ENCODE results near the gene FXYD3. TPM values are rescaled to one million over a fixed set of nuclear protein-coding genes. Genes with fewer than 3 reads are reported as not detected.

The FXYD3 gene
- total and polyA plus RNA-seq, 2 donors (not counting 1 experiment from before 2014, with no cell fraction given), result not detected

DNA sequence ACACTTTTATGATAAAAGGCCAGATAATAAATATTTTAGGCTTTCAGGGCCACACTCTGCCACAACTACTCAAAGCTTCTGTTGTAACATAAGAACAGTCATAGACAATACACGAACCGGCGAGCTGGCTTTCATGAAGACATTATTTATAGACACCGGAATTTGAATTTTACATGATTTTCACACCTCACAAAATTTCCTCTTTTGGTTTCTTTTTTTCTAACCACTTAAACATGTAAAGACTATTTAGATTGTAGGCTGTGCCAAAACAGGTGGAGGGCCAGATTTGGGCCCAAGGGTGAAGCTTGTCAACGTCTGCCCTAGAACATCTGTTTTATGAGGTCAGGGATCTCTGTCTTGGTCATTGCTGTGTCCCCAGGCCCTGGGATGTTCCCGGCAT, 29.7 kb upstream of the FXYD3 start:
- Histone ChIP-seq H3K79me2 (ENCODE audit: control insufficient read depth, insufficient read depth, low read length) (no peaks in the 10 kb centered on the region), H3K9ac (ENCODE audit: insufficient read depth, low read length) (no peak overlapping the region), H4K20me1 (ENCODE audit: control insufficient read depth, extremely low read depth, insufficient read depth, low read length) (no peaks in the 10 kb centered on the region), H3K27me3 (ENCODE audit: control insufficient read depth, insufficient read depth, low read length) (no peaks in the 10 kb centered on the region), H3K27ac (ENCODE audit: insufficient read depth, low read length) (no peak overlapping the region), H3K4me1 (ENCODE audit: control insufficient read depth, extremely low read depth, insufficient read depth, low read length) (peaks cover 3% of the 10 kb centered on the region), H3K9me3 (ENCODE audit: control insufficient read depth, insufficient read depth, low read depth, low read length) (no peaks in the 10 kb centered on the region), H3K4me2 (ENCODE audit: extremely low read depth, insufficient read depth, low read length) (no peak overlapping the region), H3K36me3 (ENCODE audit: control insufficient read depth, insufficient read depth, low read length) (no peaks in the 10 kb centered on the region), H2AFZ (ENCODE audit: low read length) (no peak overlapping the region), H3K4me3 (replicated peaks in 1 of 4; ENCODE audit: control extremely low read depth in 1 of 4, insufficient read depth in 1 of 4, low read depth in 3 of 4, low read length in 4 of 4) (no peak overlapping the region)
- TF ChIP-seq CTCF (conservative IDR thresholded peaks at IDR 0.05 in 1 of 2, IDR thresholded peaks at IDR 0.05 in 1 of 2; ENCODE audit: low read depth in 1 of 2, low read length in 2 of 2) (no peak), EZH2 (IDR thresholded peaks at IDR 0.05; ENCODE audit: low read length, missing control alignments) (no peak)
- no peak for DNase-seq (ENCODE audit: low read depth in 2 of 2)

DNA sequence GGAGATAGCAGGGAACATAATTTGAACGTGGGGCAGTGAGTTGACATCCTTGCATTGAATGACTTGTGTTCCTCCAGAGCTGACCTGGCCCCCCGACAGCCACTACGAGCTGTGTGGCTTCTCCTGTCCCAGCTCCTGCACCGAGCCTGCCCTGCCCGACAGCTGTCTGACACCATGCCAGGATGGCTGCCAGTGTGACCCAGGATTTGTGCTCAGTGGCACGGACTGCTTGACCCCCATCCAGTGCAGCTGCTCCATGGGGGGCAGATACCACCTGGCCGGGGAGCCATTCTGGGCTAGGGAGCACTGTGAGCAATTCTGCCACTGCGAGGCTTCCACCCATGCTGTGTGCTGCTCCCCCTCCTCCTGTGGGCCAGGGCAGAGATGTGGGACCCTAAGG, 29.2 kb upstream of the FXYD3 start:
- Histone ChIP-seq H3K27me3 (ENCODE audit: control insufficient read depth, insufficient read depth, low read length) (no peaks in the 10 kb centered on the region), H3K79me2 (ENCODE audit: control insufficient read depth, insufficient read depth, low read length) (no peaks in the 10 kb centered on the region), H3K4me3 (replicated peaks in 1 of 4; ENCODE audit: control extremely low read depth in 1 of 4, insufficient read depth in 1 of 4, low read depth in 3 of 4, low read length in 4 of 4) (no peak overlapping the region), H3K27ac (ENCODE audit: insufficient read depth, low read length) (no peak overlapping the region), H3K36me3 (ENCODE audit: control insufficient read depth, insufficient read depth, low read length) (no peaks in the 10 kb centered on the region), H4K20me1 (ENCODE audit: control insufficient read depth, extremely low read depth, insufficient read depth, low read length) (no peaks in the 10 kb centered on the region), H3K9me3 (ENCODE audit: control insufficient read depth, insufficient read depth, low read depth, low read length) (no peaks in the 10 kb centered on the region), H3K4me2 (ENCODE audit: extremely low read depth, insufficient read depth, low read length) (no peak overlapping the region), H3K9ac (ENCODE audit: insufficient read depth, low read length) (no peak overlapping the region), H3K4me1 (ENCODE audit: control insufficient read depth, extremely low read depth, insufficient read depth, low read length) (peaks cover 3% of the 10 kb centered on the region), H2AFZ (ENCODE audit: low read length) (no peak overlapping the region)
- no peak for DNase-seq (ENCODE audit: low read depth in 2 of 2)
- TF ChIP-seq EZH2 (IDR thresholded peaks at IDR 0.05; ENCODE audit: low read length, missing control alignments) (no peak), CTCF (conservative IDR thresholded peaks at IDR 0.05 in 1 of 2, IDR thresholded peaks at IDR 0.05 in 1 of 2; ENCODE audit: low read depth in 1 of 2, low read length in 2 of 2) (no peak)

GRCh38 chr19:35087393-35087792, 28.2 kb upstream of the FXYD3 start:
- no peak overlapping the region for H3K27ac ChIP-seq (ENCODE audit: insufficient read depth, low read length)
- no peaks in the 10 kb centered on the region for H3K36me3 ChIP-seq (ENCODE audit: control insufficient read depth, insufficient read depth, low read length)
- no peak overlapping the region for H2AFZ ChIP-seq (ENCODE audit: low read length)
- H3K9ac ChIP-seq (ENCODE audit: insufficient read depth, low read length), result no peak overlapping the region
- no peaks in the 10 kb centered on the region for H3K9me3 ChIP-seq (ENCODE audit: control insufficient read depth, insufficient read depth, low read depth, low read length)
- H3K79me2 ChIP-seq (ENCODE audit: control insufficient read depth, insufficient read depth, low read length), result no peaks in the 10 kb centered on the region
- H3K4me3 ChIP-seq (replicated peaks in 1 of 4; ENCODE audit: control extremely low read depth in 1 of 4, insufficient read depth in 1 of 4, low read depth in 3 of 4, low read length in 4 of 4), result no peak overlapping the region
- no peaks in the 10 kb centered on the region for H3K27me3 ChIP-seq (ENCODE audit: control insufficient read depth, insufficient read depth, low read length)
- TF ChIP-seq EZH2 (IDR thresholded peaks at IDR 0.05; ENCODE audit: low read length, missing control alignments) (no peak), CTCF (conservative IDR thresholded peaks at IDR 0.05 in 1 of 2, IDR thresholded peaks at IDR 0.05 in 1 of 2; ENCODE audit: low read depth in 1 of 2, low read length in 2 of 2) (no peak)
- H4K20me1 ChIP-seq (ENCODE audit: control insufficient read depth, extremely low read depth, insufficient read depth, low read length), result no peaks in the 10 kb centered on the region
- H3K4me1 ChIP-seq (ENCODE audit: control insufficient read depth, extremely low read depth, insufficient read depth, low read length), result peaks cover 3% of the 10 kb centered on the region
- H3K4me2 ChIP-seq (ENCODE audit: extremely low read depth, insufficient read depth, low read length), result no peak overlapping the region
- no peak for DNase-seq (ENCODE audit: low read depth in 2 of 2)
